T-helper 22 cell (primary cell): ENCODE data around the gene ZNF322.

Experiments used
- DNase-seq: peaks from one replicate; pipeline ENCODE4 v3.0.0-alpha.2; 2020; ENCODE audit warnings: low read depth

The ZNF322 gene

DNA sequence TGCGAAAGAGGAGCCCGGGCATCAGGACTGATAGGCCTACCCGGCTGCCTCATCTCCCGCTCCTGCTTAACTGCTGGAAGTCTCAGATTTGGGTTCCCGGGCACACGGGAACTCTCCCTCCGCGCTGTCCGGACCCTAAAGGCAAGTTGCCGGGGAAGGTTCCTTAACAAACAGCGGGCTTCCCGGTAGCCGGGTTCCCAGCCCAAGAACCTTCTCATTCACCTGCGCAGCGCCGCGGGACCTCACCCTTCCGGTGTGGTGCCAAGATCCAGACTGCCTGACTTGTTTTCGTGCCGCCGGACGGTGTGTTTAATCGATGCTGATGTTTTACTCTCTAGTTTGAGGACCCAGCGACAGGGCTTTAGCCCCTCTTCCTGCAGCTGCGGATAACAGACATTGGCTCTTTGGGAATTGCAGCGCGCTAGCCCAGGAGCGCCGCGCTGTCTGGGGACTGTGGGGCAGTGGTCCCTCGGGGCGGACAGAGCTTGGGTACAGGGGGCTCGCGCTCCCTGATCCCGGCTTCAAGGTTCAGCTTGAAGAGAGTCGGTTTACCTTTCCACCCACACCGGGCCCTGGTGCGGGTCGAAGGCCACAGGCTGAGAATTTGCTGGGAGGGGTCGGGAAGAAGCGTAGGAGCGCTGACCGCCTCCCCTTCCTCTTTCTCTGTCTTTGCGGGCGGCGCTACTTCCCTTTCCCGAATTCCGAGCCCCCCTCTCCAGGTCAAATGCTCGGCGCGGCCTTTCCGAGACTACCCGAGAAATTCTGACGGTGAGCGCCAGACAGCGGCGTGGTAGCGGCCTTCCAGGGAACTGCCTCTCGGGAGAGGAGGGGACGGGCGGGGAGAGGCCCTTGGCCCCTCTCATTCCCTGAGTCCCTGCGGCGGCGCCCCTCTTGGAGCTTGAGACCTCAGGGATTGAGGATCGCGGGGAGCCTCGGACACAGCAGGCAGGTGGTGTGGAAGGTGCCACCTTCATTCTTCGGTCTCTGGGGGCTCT is 45.6 kb downstream of the ZNF322 start:
- no peak for DNase-seq

DNA sequence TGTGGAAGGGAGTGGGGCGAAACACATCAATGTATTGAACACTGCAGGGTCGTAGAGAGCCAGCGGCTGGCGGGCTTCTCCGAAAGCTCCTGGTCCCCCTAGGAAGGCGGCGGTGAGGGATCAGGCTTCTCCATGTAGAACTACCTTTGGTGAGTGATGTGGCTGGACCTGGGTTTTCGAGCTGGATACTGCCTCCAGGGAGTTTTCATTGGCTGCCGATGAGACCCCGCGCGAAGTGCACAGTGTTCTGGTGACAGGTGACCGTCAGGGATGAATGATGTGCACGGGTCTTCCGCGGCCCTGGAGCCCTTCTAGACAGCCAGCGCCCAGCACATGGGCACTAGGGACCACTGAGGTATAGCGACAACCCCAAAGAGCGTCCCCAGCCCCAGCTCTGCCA is 46.3 kb downstream of the ZNF322 start:
- no peak for DNase-seq

DNA sequence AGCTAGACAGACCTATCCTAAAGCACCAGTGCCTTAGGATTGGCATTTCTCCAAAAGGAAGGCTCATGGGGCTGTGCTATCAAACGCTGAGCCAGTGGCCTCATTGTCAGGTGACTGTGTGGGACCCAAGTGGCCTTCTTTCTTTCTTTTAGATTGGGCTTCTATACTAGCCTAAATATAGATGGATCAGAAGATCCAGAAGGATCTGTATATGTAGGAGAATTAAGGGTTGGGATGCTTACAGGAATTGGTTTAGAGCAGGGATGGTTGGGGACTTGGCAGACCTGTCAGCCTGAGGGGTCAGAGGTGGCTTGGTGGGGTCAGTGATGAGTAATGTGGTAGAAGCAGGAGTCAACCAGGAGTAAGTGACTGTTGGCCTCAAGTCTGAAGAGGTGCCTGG is 47.9 kb downstream of the ZNF322 start:
- DNase-seq, result no peak

DNA sequence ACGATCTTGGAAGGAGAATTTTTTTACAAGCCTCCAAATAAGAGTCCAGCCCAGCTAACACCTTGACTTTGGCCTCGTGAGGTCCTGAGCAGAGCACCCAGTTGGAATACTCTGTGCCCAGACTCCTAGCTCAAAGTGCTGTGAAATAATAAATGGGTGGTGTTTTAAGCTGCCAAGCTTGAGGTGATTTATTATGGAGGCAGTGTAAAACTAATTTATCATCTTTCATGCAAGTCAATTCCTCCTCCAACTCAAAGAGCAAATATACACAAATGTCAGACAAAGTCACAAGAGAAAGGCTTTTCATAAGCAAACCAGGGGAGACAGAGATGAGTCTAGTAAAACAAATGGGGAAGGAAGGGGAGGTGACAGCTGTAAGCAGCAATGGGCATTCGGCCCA is 50.1 kb downstream of the ZNF322 start:
- DNase-seq, result no peak

DNA sequence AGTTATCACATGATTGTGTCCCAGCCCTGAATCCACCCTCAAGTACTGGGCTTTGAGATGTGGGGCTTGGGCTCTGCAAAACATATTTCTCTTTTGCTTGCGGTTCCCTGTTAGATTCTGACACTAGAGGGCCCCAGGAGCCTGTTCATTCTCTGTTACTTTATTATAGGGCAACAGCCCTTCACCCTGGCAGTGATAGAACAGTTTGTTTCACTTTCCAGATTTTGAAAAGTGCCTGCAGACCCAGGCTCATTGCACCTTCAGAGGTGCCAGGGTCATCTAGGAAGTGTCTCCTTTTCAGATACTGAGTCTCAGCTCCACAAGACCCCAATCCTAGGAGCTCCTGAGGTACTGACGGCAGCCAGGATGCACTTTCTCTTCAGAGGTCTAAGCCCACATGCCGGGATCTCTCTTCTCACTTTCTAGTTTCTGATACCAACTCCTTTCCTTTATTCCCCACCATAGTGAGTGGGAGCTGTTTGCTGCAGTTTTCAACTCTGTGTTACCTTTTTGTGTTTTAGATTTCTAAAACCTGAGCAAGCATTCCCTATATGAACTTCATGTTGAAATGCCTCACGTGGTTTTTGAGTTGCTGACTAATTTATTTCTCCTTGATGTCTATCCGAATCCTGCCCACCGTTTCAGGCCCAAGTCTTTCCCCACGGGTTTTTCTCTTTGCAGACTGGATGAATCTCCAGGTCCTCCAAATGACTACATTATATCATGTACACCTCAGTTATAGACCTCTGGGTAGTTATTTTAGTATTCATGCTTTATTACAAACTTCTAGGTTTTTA is 51.9 kb downstream of the ZNF322 start:
- DNase-seq, result no peak

DNA sequence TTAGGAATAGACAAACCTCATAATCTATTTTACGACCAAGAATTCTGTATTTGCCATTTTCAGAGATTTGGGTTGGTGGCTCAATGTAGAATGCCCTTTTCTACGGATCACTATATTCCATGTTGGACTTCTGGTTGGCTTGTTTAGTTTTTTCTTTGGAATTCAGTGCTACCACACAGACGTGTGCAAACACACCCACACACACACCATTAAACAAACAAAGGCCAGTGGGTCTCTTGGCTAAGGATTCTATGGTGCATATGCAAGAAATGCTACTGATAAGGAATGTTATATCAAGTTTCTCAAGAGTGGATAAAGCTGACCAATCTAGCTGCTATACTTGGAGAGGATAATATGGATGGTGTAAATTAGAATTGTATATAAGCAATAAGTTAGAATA is 54.7 kb downstream of the ZNF322 start:
- no peak for DNase-seq

DNA sequence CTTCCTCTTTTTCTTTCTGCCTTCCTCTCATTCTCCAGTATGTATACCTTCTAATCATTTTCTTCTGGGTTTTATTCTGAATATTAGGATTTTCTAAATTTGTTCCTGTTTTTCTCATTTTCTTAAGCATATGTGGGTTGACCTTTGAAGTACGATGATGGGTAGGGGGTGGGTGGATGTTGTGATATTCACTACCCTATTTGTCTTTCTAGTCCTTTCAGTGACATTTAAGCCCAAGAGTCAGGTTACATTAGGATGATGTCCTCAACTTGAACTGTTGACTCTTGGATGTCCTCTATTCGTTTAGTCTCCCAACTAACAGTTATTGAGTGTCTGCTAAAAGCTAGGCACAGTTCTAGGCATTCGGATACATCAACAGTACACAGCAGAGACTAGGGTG is 55.5 kb downstream of the ZNF322 start:
- no peak for DNase-seq

DNA sequence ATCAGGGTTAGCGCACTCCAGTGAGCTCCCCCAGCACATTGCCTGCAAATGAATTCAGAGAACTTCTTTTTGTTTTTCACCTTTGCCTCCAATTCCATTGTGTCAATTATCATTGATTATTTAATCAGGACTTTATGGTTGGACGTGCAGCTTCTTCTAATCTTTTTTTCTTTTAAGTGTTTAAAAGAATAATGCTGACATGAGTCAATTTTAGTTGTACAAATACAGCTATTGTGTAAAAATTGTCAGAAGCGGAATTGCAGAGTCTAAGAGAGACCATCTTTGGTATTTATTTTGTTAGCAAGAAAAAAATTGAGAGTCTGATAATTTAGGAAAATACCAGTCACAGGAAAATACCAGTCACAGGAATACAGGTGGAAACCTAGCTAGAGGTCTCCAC is 57.3 kb downstream of the ZNF322 start:
- no peak for DNase-seq

DNA sequence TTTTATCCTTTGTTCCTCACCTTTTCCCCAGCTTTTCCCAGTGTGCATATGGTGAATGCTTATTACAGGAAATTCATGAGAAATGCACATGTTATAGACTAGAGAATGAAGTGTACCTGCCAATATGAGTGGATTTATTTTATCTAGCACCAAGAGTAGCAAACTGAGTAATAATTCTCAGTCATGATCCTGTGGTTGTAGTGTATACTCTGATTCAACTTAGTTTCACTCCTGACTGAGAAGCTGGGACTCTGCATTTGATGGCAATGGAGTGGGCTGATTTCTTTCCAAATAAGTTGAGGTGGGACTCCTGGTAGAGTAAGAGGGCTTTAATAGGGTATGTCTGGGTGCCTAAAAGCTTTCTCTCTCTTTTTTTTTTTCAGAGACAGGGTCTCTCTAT is 58.8 kb downstream of the ZNF322 start:
- DNase-seq, result no peak

DNA sequence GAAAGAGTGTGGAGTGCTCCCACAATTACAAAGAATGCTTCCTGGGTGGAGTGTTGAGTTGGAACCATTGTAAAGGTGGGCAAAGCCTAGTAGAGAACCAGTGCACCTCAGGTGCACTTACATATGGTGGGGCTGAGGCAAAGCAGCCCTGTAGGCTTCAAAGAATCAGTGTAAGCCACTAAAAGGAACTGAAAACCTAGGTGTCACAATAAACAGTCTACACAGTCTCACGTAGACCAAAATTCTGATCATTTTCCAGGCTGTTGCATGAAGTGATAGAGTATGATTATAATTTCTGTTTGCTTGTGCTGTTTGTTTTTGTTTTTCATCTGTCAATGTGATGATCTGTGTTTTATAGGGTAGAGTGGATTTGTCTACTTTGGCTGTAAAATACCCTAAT is 60.0 kb downstream of the ZNF322 start:
- no peak for DNase-seq

DNA sequence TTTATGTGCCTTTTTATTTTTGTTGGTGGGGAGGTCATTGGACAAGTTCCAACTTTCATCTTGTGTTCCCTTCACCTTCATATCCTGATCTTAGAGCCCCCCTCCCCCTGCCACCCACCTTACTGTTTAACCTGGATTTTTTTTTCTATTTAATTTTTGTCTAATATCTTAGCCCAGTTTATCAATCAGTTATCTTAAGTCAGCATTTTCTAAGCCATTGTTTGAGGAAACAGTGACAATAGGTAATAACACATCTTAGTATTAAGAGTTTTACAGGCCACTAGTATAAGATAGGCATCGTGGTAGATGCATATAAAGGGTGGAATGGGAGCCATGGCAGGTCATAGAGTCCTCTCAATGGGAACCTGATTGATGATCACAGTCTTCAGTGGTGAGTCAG is 60.4 kb downstream of the ZNF322 start:
- DNase-seq, result no peak

DNA sequence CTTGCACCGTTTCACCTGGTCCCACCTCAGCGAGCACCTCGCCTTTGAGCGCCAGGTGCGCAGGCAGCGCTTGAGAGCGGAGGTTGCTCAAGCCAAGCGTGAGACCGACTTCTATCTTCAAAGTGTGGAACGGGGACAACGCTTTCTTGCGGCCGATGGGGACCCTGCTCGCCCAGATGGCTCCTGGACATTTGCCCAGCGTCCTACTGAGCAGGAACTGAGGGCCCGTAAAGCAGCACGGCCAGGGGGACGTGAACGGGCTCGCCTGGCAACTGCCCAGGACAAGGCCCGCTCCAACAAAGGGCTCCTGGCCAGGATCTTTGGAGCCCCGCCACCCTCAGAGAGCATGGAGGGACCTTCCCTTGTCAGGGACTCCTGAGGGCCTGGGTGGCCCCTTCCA is 61.3 kb downstream of the ZNF322 start:
- no peak for DNase-seq

DNA sequence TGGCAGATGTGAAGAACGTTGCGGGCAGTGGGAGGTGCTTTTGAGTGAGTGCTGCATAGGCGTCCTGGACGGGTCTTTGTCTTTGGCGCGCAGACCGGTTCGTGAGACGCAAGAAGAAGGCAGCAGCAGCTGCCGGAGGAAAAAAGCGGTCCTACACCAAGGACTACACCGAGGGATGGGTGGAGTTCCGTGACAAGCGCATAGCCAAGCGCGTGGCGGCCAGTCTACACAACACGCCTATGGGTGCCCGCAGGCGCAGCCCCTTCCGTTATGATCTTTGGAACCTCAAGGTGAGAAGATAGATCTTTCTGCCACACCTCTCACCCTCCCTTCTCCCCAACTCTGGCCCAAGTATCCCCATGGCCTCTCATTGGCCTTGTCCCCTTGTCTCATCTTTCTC is 61.7 kb downstream of the ZNF322 start:
- no peak for DNase-seq

DNA sequence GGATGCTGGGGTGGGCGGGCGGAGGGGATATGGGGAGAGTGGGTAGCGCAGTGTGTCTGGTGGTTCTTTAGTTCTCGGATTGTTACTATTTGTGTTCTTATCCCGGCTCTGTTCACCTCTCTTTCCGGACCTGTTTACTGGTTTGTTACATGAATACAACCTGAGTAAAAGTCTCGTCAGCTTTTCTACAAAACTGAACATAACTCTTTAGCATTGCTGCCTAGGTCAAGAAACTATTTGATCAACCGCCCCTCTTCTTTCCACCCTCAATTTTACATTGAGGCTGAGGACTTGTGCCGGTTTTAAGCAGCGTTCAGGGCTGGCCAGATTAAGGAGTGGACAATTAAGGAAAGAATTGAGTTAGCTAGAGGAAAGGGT is 62.2 kb downstream of the ZNF322 start:
- no peak for DNase-seq

DNA sequence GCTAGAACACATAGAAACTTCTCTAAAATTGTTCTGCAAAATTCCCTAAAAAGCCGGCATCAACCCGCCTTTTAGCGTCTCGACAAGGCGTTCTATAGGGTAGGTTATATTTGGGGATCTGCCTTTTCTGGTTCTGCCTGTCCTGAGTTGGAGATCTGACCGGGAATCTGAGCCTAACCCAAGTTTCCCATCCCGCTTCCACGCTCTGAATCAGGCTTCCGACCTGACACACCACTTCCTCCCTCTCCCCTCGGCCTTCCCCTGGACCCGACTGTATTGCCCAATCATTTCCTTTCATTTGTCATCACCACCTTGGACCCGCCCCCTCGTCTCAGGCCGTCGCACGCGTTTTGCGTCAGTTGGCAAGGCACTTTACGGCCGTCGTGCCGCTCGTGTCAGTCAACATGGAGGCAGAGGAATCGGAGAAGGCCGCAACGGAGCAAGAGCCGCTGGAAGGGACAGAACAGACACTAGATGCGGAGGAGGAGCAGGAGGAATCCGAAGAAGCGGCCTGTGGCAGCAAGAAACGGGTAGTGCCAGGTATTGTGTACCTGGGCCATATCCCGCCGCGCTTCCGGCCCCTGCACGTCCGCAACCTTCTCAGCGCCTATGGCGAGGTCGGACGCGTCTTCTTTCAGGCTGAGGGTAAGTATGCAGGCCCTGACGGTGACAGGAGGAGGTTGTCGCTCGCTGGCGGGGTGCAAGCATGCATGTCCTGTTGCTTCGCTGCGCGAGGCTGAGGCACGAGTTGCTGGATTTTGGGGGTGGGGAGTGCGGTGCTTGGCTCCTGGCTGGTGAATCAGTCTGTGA is 62.8 kb downstream of the ZNF322 start, which contains the start of gene ABT1:
TSS of gene ABT1 (plus strand) at position 375 of the 810 bp plus-strand sequence. CDS start at position 405, 30 bp downstream.
- DNase-seq, result peak; percentile 95

DNA sequence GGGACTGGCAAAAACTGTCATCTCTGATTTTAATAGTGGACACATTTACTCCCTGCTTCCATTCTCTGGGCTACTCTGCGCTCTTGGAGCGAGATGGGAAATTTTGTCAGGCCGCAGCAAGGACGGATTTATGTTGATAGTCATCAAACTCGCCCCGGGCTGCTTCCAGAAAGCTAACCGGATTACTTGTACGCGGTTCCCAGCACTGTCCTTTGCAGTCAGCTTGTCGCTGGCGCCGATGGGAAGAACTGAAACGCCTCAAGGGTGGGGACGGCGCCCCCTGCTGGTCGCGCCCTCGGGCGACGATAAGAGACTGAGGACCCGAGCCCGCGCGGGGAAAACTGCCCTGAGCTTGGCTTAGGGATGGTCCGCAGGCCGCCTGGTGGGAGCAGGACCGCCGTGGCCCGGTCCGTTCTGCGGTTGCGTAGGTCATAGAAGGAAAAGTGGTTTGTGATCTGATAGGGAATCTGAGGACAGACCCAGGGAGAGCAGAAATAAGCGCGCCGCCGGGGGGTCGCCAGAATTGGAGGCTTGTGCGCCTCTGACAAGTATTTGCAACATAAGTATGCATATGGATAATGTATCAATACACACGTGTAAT is 63.8 kb downstream of the ZNF322 start:
- DNase-seq, result peak; percentile 61

DNA sequence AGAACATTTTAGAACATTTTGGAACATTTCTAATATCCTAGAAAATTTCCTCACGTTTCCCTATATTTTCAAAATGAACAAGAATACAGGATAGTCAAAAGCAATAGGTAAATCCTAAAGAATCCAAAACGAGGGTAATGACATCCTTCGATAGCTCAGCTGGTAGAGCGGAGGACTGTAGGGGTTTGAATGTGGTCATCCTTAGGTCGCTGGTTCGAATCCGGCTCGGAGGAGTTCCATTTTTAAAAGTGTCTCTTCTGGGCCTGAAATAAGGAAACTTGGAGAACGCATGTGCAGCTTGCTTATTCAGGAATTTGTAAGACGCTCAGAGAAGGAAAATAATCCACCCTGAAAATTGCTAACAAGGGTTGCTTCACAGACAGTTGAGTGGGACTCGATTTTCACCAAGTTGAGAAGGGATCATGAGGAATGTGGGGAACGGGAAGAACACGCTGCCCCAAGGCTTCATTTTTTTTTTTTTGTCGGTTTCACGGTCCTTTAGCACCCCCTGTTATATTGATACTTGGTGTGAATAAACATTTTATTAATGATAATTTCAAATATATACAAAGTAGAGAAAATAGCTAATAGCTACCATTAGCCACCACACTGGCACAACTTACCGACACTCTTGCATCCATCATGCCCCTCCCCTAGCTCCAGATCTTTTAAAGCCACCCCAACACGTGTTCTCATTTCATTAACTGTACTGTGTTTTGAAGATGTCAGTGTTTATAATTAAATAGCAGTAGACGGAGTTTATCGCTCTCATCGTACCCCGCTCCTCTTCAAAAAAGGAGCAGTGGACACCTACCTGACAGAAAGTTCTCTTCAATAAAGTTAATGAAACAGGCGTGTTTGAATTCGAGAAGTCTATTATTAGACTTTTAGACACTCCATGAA is 64.6 kb downstream of the ZNF322 start:
- DNase-seq, result no peak

DNA sequence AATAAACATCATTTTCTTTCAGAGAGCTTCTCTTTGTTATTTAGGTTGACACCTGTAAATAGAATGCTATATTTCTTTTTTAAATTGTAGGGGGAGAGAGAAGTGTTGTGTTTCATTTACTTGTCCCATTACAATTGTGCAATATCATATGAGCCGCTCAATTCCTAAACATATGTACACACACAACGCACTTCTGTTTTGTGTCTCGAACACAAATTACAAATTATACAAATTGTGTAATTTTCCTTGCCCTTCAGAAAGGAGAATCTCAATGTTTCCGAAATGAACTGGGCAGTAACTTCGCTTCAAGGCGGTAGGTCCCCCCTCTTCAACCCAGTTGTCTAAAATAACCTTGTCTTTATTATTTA is 65.4 kb downstream of the ZNF322 start:
- DNase-seq, result no peak

DNA sequence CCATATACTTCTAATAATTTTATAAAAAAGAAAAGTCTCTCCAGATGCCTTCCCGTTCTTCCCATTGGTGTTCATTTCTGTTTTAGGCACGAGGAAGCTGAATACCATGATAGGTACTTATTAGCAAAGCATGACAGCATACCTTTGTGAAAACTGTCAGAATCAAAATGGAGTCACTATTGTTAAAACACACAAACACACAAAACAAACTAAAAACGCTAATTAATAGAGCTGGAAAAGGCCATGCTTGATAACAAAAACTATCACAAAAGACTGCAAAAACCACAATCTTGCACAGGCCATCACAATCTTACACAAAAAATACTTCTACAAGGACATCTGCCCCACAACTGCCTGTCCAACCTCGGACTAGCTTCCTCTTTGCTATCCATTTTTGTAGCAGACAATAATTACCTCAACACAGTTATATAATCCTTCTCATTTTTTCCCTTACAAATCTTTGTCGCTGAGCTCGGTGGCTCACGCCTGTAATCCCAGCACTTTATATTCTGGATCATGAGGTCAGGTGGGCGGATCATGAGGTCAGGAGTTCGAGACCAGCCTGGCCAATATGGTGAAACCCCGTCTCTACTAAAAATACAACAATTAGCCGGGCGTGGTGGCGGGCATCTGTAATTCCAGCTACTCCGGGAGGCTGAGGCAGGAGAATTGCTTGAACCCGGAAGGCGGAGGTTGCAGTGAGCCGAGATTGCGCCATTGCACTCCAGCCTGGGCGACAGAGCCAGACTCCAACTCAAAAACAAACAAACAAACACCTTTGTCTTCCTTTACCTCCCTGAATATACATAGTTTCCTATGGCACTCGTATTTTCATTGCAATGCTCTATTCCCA is 66.0 kb downstream of the ZNF322 start:
- no peak for DNase-seq

DNA sequence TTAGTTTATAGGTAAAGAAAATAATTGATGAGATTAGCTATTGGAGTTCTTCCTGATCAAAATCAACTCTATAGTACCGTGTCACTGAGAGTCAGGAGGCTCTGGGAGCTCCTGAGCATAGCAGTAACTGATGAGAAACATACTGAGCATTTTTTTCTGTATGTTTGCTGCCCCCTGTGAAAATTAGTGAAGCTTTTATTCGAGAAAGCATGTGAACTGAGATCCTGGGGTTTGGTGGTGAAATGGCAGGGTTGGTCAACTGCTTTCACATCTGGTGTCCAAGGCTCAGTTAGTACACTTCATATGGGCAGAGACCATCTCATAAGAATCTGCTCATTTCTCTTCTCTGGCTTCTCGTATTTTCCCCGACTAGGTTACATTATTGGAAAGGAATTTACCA is 66.9 kb downstream of the ZNF322 start:
- no peak for DNase-seq
